Heart left ventricle (tissue), 13 donors: ENCODE results near the gene SLC9A9.

Experiments used
- CTCF ChIP-seq, 12 donors: fragments of 200-600 bp; sonication (generic) in 4 of 12; IDR thresholded peaks; one replicate each; pipeline versions ENCODE4 v1.5.0 to v1.8.0; 2018 to 2022; ENCODE audit warnings: antibody characterized with exemption in 12 of 12, mild to moderate bottlenecking in 5 of 12
- POLR2A ChIP-seq, 2 donors: fragments of 450-650 bp; IDR thresholded peaks; one replicate each; pipeline ENCODE4 v1.6.1; 2017; ENCODE audit warnings: antibody characterized with exemption in 2 of 2, mild to moderate bottlenecking in 2 of 2, moderate library complexity in 2 of 2
- donor health status: ischemic (EF 13 %, LVEDD 7.1; RV severe dilation, severe dysfunction).
- donor health status: DM: no; HTN: yes; CAD: no.
- donor health status: DM: no; HTN: no; CAD: no.
- donor health status: ischemic (EF 25% LVEDD 6.9; RV normal size, moderate dysfunction).
- donor health status: ischemic (EF 25% LVEDD 5.7; RV mildly dilated, moderate dysfunction).
- donor health status: ischemic (EF 35%, LVEDD 5.7; RV mildly dilated, moderate dysfunction).
- donor health status: nonischemic (EF 11% LVEDD 7.7; RV severe dilation, severe dysfunction).
- donor health status: DM: yes; HTN: yes; CAD: no.
- donor health status: PGD.
- donor health status: ischemic (EF 29% LVEDD 5.4; RV normal size, mild dysfunction).
- donor health status: nonischemic (EF 23%, LVEDD 6.1; RV moderate dilation, normal function).

DNA sequence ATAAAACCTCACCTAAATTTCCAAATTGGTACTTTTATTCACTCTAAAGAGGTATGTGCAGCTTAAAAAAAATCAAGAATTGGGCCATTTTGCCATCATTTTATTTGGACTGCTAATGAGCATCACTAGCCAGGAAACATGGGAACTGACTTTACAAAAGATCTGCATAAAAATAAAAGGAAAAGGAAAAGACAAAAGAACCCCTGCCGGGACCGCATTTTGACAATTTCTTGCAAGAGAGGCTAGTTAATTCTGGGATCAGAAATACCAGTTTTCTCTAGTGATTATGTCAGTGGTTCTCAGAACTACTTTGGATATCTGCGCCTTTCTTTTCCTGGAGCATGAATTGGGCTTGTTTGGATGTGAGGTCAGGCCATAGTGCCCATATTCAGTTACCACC, 439.5 kb downstream of the SLC9A9 start:
- no peak for TF ChIP-seq CTCF (IDR thresholded peaks at IDR 0.05)
- no peak for TF ChIP-seq POLR2A (IDR thresholded peaks at IDR 0.05)
